GM18909 (cell line): Measurements from ENCODE around the gene HOXA7.

Source experiments
- ATAC-seq: cut with Tn5 transposase; IDR thresholded peaks from one replicate; pipeline ENCODE4 v1.9.1; 2021; ENCODE audit warnings: mild to moderate bottlenecking; ENCODE audit not compliant: unreplicated experiment, poor library complexity

Gene HOXA7

GRCh38 chr7:27194002-27194352 lies 37.5 kb upstream of the HOXA7 start:
- no peak for ATAC-seq

GRCh38 chr7:27193335-27194001 lies 37.0 kb upstream of the HOXA7 start:
- ATAC-seq = no peak

GRCh38 chr7:27192546-27193334 lies 36.3 kb upstream of the HOXA7 start:
- ATAC-seq = no peak

GRCh38 chr7:27191833-27192545 lies 35.5 kb upstream of the HOXA7 start:
- no peak for ATAC-seq

- no peak for ATAC-seq
These were observed 34.8 kb upstream of the HOXA7 start for GRCh38 chr7:27191161-27191731.

GRCh38 chr7:27189997-27190748 lies 33.7 kb upstream of the HOXA7 start:
- ATAC-seq = no peak

GRCh38 chr7:27189295-27189996 lies 33.0 kb upstream of the HOXA7 start:
- no peak for ATAC-seq

GRCh38 chr7:27188386-27189294 lies 32.2 kb upstream of the HOXA7 start:
- no peak for ATAC-seq

GRCh38 chr7:27187475-27188385 lies 31.3 kb upstream of the HOXA7 start:
- ATAC-seq = no peak

- ATAC-seq = no peak
These were observed 30.4 kb upstream of the HOXA7 start for GRCh38 chr7:27186668-27187474.

GRCh38 chr7:27185854-27186667 lies 29.6 kb upstream of the HOXA7 start:
- no peak for ATAC-seq

GRCh38 chr7:27185013-27185853 lies 28.8 kb upstream of the HOXA7 start, which contains the start of gene HOXA11:
HOXA11 (minus strand) TSS chr7:27185232; CDS start chr7:27185144, 88 bp downstream.
- ATAC-seq = no peak

GRCh38 chr7:27184337-27185012 lies 28.0 kb upstream of the HOXA7 start:
- ATAC-seq = no peak

- ATAC-seq = no peak
These were observed 27.3 kb upstream of the HOXA7 start for GRCh38 chr7:27183682-27184336.
